ENCODE results near the gene DENND2C.

DENND2C gene

DNA sequence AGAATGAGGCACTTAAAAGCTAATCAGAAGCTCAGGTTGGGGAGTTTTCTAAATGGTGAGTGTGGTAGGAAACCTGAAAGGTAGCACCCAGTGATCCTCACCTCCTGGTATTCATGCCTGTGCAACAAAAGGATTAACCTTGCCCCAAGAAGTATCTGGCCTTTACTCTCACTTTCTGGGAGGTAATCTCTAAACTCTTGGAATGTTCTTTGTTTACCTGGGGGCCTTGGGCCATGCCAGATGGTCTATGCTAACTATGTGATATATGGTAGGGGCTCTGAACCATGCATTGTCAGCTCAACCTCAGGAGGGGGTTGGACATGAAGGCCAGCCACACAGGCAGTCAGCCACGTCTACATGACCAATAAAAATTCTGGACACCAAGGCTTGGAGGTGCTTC, 134.4 kb downstream of the DENND2C start:
- no peaks in the 10 kb centered on the region for H3K27me3 ChIP-seq (ENCODE audit: control insufficient read depth, insufficient read depth, low read length)
- no peak overlapping the region for H3K4me3 ChIP-seq (ENCODE audit: low read depth, low read length)
- H3K9me3 ChIP-seq (ENCODE audit: control insufficient read depth, insufficient read depth, low read length), result no peaks in the 10 kb centered on the region
- H3K36me3 ChIP-seq (ENCODE audit: control insufficient read depth, insufficient read depth, low read length), result no peaks in the 10 kb centered on the region
- no peaks in the 10 kb centered on the region for H3K4me1 ChIP-seq (ENCODE audit: control insufficient read depth, insufficient read depth, low read length)
- no peak overlapping the region for H3K9ac ChIP-seq (ENCODE audit: low read depth, low read length)
